Measurements from ENCODE around the gene DLEC1.

The DLEC1 gene

GRCh38 chr3:38018296-38019266 is 20.4 kb upstream of the DLEC1 start:
- Histone ChIP-seq H3K4me3 (ENCODE audit: low read length in 2 of 2) (no peak overlapping the region), H3K9ac (ENCODE audit: low read depth in 1 of 2, low read length in 2 of 2) (no peak overlapping the region), H3K9me3 (ENCODE audit: control insufficient read depth in 2 of 2, low read length in 2 of 2) (no peaks in the 10 kb centered on the region), H3K36me3 (ENCODE audit: control insufficient read depth in 2 of 2, insufficient read depth in 2 of 2, low read length in 2 of 2) (peaks cover 41 to 43% of the 10 kb centered on the region in 2 donors), H3K4me1 (ENCODE audit: control insufficient read depth in 2 of 2, insufficient read depth in 2 of 2, low read length in 2 of 2) (peaks cover 14 to 30% of the 10 kb centered on the region in 2 donors), H3K27ac (ENCODE audit: low read depth in 2 of 2, low read length in 2 of 2) (no peak overlapping the region), H3K27me3 (ENCODE audit: control insufficient read depth in 2 of 2, insufficient read depth in 2 of 2, low read length in 2 of 2) (no peaks in the 10 kb centered on the region)

GRCh38 chr3:38019658-38020341 is 19.2 kb upstream of the DLEC1 start:
- H3K27me3 ChIP-seq (ENCODE audit: control insufficient read depth in 2 of 2, insufficient read depth in 2 of 2, low read length in 2 of 2) = no peaks in the 10 kb centered on the region
- peaks cover 40 to 41% of the 10 kb centered on the region in 2 donors for H3K36me3 ChIP-seq (ENCODE audit: control insufficient read depth in 2 of 2, insufficient read depth in 2 of 2, low read length in 2 of 2)
- H3K4me1 ChIP-seq (ENCODE audit: control insufficient read depth in 2 of 2, insufficient read depth in 2 of 2, low read length in 2 of 2) = peaks cover 14 to 32% of the 10 kb centered on the region in 2 donors
- peak overlapping the region in 1 of 2 donors; percentile 15 for H3K9ac ChIP-seq (ENCODE audit: low read depth in 1 of 2, low read length in 2 of 2)
- H3K4me3 ChIP-seq (ENCODE audit: low read length in 2 of 2) = no peak overlapping the region
- H3K27ac ChIP-seq (ENCODE audit: low read depth in 2 of 2, low read length in 2 of 2) = no peak overlapping the region
- H3K9me3 ChIP-seq (ENCODE audit: control insufficient read depth in 2 of 2, low read length in 2 of 2) = no peaks in the 10 kb centered on the region

GRCh38 chr3:38020342-38020726 is 18.7 kb upstream of the DLEC1 start:
- Histone ChIP-seq H3K27me3 (ENCODE audit: control insufficient read depth in 2 of 2, insufficient read depth in 2 of 2, low read length in 2 of 2) (no peaks in the 10 kb centered on the region), H3K4me3 (ENCODE audit: low read length in 2 of 2) (no peak overlapping the region), H3K27ac (ENCODE audit: low read depth in 2 of 2, low read length in 2 of 2) (no peak overlapping the region), H3K36me3 (ENCODE audit: control insufficient read depth in 2 of 2, insufficient read depth in 2 of 2, low read length in 2 of 2) (peaks cover 37 to 41% of the 10 kb centered on the region in 2 donors), H3K9me3 (ENCODE audit: control insufficient read depth in 2 of 2, low read length in 2 of 2) (no peaks in the 10 kb centered on the region), H3K4me1 (ENCODE audit: control insufficient read depth in 2 of 2, insufficient read depth in 2 of 2, low read length in 2 of 2) (peaks cover 16 to 30% of the 10 kb centered on the region in 2 donors), H3K9ac (ENCODE audit: low read depth in 1 of 2, low read length in 2 of 2) (no peak overlapping the region)

- H3K36me3 ChIP-seq (ENCODE audit: control insufficient read depth in 2 of 2, insufficient read depth in 2 of 2, low read length in 2 of 2) = peaks cover 29 to 33% of the 10 kb centered on the region in 2 donors
- H3K4me1 ChIP-seq (ENCODE audit: control insufficient read depth in 2 of 2, insufficient read depth in 2 of 2, low read length in 2 of 2) = peaks cover 11 to 30% of the 10 kb centered on the region in 2 donors
- H3K9ac ChIP-seq (ENCODE audit: low read depth in 1 of 2, low read length in 2 of 2) = no peak overlapping the region
- H3K27ac ChIP-seq (ENCODE audit: low read depth in 2 of 2, low read length in 2 of 2) = no peak overlapping the region
- no peaks in the 10 kb centered on the region for H3K9me3 ChIP-seq (ENCODE audit: control insufficient read depth in 2 of 2, low read length in 2 of 2)
- no peak overlapping the region for H3K4me3 ChIP-seq (ENCODE audit: low read length in 2 of 2)
- H3K27me3 ChIP-seq (ENCODE audit: control insufficient read depth in 2 of 2, insufficient read depth in 2 of 2, low read length in 2 of 2) = no peaks in the 10 kb centered on the region
Measured at GRCh38 chr3:38021196-38021595, 17.8 kb upstream of the DLEC1 start.

GRCh38 chr3:38022301-38022700 is 16.7 kb upstream of the DLEC1 start:
- Histone ChIP-seq H3K27ac (ENCODE audit: low read depth in 2 of 2, low read length in 2 of 2) (no peak overlapping the region), H3K4me1 (ENCODE audit: control insufficient read depth in 2 of 2, insufficient read depth in 2 of 2, low read length in 2 of 2) (peaks cover 11 to 27% of the 10 kb centered on the region in 2 donors), H3K27me3 (ENCODE audit: control insufficient read depth in 2 of 2, insufficient read depth in 2 of 2, low read length in 2 of 2) (no peaks in the 10 kb centered on the region), H3K9me3 (ENCODE audit: control insufficient read depth in 2 of 2, low read length in 2 of 2) (no peaks in the 10 kb centered on the region), H3K36me3 (ENCODE audit: control insufficient read depth in 2 of 2, insufficient read depth in 2 of 2, low read length in 2 of 2) (peaks cover 19 to 22% of the 10 kb centered on the region in 2 donors), H3K9ac (ENCODE audit: low read depth in 1 of 2, low read length in 2 of 2) (no peak overlapping the region), H3K4me3 (ENCODE audit: low read length in 2 of 2) (no peak overlapping the region)

- no peaks in the 10 kb centered on the region for H3K9me3 ChIP-seq (ENCODE audit: control insufficient read depth in 2 of 2, low read length in 2 of 2)
- peaks cover 11 to 27% of the 10 kb centered on the region in 2 donors for H3K4me1 ChIP-seq (ENCODE audit: control insufficient read depth in 2 of 2, insufficient read depth in 2 of 2, low read length in 2 of 2)
- H3K36me3 ChIP-seq (ENCODE audit: control insufficient read depth in 2 of 2, insufficient read depth in 2 of 2, low read length in 2 of 2) = peaks cover 11 to 14% of the 10 kb centered on the region in 2 donors
- H3K27ac ChIP-seq (ENCODE audit: low read depth in 2 of 2, low read length in 2 of 2) = peak overlapping the region in 1 of 2 donors; percentile 97
- H3K4me3 ChIP-seq (ENCODE audit: low read length in 2 of 2) = peak overlapping the region; percentile 84 to 94
- no peaks in the 10 kb centered on the region for H3K27me3 ChIP-seq (ENCODE audit: control insufficient read depth in 2 of 2, insufficient read depth in 2 of 2, low read length in 2 of 2)
- peak overlapping the region; percentile 86 to 89 for H3K9ac ChIP-seq (ENCODE audit: low read depth in 1 of 2, low read length in 2 of 2)
Measured at GRCh38 chr3:38022896-38023709, 15.9 kb upstream of the DLEC1 start.

GRCh38 chr3:38026856-38027255 is 12.2 kb upstream of the DLEC1 start:
- H3K4me1 ChIP-seq (ENCODE audit: control insufficient read depth in 2 of 2, insufficient read depth in 2 of 2, low read length in 2 of 2) = peaks cover 25 to 41% of the 10 kb centered on the region in 2 donors
- H3K27me3 ChIP-seq (ENCODE audit: control insufficient read depth in 2 of 2, insufficient read depth in 2 of 2, low read length in 2 of 2) = peaks cover 0 to 2% of the 10 kb centered on the region in 2 donors
- no peak overlapping the region for H3K9ac ChIP-seq (ENCODE audit: low read depth in 1 of 2, low read length in 2 of 2)
- no peak overlapping the region for H3K4me3 ChIP-seq (ENCODE audit: low read length in 2 of 2)
- no peaks in the 10 kb centered on the region for H3K9me3 ChIP-seq (ENCODE audit: control insufficient read depth in 2 of 2, low read length in 2 of 2)
- no peaks in the 10 kb centered on the region for H3K36me3 ChIP-seq (ENCODE audit: control insufficient read depth in 2 of 2, insufficient read depth in 2 of 2, low read length in 2 of 2)
- H3K27ac ChIP-seq (ENCODE audit: low read depth in 2 of 2, low read length in 2 of 2) = no peak overlapping the region

- Histone ChIP-seq H3K4me3 (ENCODE audit: low read length in 2 of 2) (no peak overlapping the region), H3K9ac (ENCODE audit: low read depth in 1 of 2, low read length in 2 of 2) (peak overlapping the region in 1 of 2 donors; percentile 5), H3K4me1 (ENCODE audit: control insufficient read depth in 2 of 2, insufficient read depth in 2 of 2, low read length in 2 of 2) (peaks cover 25 to 45% of the 10 kb centered on the region in 2 donors), H3K9me3 (ENCODE audit: control insufficient read depth in 2 of 2, low read length in 2 of 2) (no peaks in the 10 kb centered on the region), H3K27ac (ENCODE audit: low read depth in 2 of 2, low read length in 2 of 2) (no peak overlapping the region), H3K36me3 (ENCODE audit: control insufficient read depth in 2 of 2, insufficient read depth in 2 of 2, low read length in 2 of 2) (no peaks in the 10 kb centered on the region), H3K27me3 (ENCODE audit: control insufficient read depth in 2 of 2, insufficient read depth in 2 of 2, low read length in 2 of 2) (peaks cover 0 to 2% of the 10 kb centered on the region in 2 donors)
Measured at GRCh38 chr3:38027466-38028465, 11.2 kb upstream of the DLEC1 start.
